ENCODE data around the gene CDH13. TPM values are rescaled to one million over a fixed set of nuclear protein-coding genes. Genes with fewer than 3 reads are reported as not detected.

Gene CDH13
- total and polyA plus RNA-seq, 2 experiments from 2014 or later = 1.6 to 4.4 TPM

- TF ChIP-seq ETS1 (IDR thresholded peaks at IDR 0.05) (no peak), EZH2 (IDR thresholded peaks at IDR 0.05; ENCODE audit: low read depth, unreplicated experiment) (no peak), STAT1 (IDR thresholded peaks at IDR 0.05; ENCODE audit: unreplicated experiment) (no peak)
Measured at GRCh38 chr16:82758406-82758805, 131.6 kb downstream of the CDH13 start (continued).

DNA sequence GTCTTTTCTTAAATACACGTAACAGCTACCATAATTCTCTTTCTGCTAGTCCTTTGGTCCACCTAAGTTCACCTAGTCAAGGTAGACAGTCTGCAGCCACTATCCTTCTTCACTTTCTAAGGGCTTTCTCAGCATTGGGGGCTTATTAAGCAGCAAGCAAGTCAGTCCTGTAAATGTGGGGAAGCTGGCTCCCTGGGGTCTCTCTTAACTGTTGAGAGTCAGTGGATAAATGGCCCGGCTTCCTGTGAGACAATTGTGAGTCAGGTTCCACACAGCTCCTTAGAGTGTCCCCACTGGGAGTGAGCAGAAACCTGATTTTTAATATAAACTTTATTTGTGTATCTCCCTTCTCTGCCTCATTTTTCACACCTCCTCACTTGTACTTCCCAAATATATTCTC, 132.1 kb downstream of the CDH13 start:
- Mint-ChIP-seq H3K27ac (peak overlapping the region; percentile 26; the same call in 1 of the 2 replicates), H3K36me3 (ENCODE audit: low read depth) (no peaks in the 10 kb centered on the region; the same call in 2 of the 3 replicates), H3K4me1 (peaks cover 20% of the 10 kb centered on the region), H3K9me3 (no peaks in the 10 kb centered on the region; the same call in 2 of the 3 replicates), H3K4me3 (no peak overlapping the region), H3K27me3 (ENCODE audit: insufficient read depth, low read depth, poor library complexity) (no peaks in the 10 kb centered on the region)
- no peaks in the 10 kb centered on the region for H4K20me1 ChIP-seq (replicated peaks; ENCODE audit: insufficient read depth)
- H3K4me3 ChIP-seq = no peak overlapping the region
- H3F3A ChIP-seq (replicated peaks; ENCODE audit: low read depth) = no peaks in the 10 kb centered on the region
- H3K36me3 ChIP-seq (ENCODE audit: insufficient read depth) = no peaks in the 10 kb centered on the region
- no peaks in the 10 kb centered on the region for H3K27me3 ChIP-seq (ENCODE audit: insufficient read depth)
- no peaks in the 10 kb centered on the region for H3K79me2 ChIP-seq (replicated peaks; ENCODE audit: insufficient read depth)
- H3K4me1 ChIP-seq (ENCODE audit: insufficient read depth) = peaks cover 12% of the 10 kb centered on the region
- no peak for TF ChIP-seq POLR2AphosphoS5 (IDR thresholded peaks at IDR 0.05; ENCODE audit: low read depth)
- TF ChIP-seq, protein P1, sequence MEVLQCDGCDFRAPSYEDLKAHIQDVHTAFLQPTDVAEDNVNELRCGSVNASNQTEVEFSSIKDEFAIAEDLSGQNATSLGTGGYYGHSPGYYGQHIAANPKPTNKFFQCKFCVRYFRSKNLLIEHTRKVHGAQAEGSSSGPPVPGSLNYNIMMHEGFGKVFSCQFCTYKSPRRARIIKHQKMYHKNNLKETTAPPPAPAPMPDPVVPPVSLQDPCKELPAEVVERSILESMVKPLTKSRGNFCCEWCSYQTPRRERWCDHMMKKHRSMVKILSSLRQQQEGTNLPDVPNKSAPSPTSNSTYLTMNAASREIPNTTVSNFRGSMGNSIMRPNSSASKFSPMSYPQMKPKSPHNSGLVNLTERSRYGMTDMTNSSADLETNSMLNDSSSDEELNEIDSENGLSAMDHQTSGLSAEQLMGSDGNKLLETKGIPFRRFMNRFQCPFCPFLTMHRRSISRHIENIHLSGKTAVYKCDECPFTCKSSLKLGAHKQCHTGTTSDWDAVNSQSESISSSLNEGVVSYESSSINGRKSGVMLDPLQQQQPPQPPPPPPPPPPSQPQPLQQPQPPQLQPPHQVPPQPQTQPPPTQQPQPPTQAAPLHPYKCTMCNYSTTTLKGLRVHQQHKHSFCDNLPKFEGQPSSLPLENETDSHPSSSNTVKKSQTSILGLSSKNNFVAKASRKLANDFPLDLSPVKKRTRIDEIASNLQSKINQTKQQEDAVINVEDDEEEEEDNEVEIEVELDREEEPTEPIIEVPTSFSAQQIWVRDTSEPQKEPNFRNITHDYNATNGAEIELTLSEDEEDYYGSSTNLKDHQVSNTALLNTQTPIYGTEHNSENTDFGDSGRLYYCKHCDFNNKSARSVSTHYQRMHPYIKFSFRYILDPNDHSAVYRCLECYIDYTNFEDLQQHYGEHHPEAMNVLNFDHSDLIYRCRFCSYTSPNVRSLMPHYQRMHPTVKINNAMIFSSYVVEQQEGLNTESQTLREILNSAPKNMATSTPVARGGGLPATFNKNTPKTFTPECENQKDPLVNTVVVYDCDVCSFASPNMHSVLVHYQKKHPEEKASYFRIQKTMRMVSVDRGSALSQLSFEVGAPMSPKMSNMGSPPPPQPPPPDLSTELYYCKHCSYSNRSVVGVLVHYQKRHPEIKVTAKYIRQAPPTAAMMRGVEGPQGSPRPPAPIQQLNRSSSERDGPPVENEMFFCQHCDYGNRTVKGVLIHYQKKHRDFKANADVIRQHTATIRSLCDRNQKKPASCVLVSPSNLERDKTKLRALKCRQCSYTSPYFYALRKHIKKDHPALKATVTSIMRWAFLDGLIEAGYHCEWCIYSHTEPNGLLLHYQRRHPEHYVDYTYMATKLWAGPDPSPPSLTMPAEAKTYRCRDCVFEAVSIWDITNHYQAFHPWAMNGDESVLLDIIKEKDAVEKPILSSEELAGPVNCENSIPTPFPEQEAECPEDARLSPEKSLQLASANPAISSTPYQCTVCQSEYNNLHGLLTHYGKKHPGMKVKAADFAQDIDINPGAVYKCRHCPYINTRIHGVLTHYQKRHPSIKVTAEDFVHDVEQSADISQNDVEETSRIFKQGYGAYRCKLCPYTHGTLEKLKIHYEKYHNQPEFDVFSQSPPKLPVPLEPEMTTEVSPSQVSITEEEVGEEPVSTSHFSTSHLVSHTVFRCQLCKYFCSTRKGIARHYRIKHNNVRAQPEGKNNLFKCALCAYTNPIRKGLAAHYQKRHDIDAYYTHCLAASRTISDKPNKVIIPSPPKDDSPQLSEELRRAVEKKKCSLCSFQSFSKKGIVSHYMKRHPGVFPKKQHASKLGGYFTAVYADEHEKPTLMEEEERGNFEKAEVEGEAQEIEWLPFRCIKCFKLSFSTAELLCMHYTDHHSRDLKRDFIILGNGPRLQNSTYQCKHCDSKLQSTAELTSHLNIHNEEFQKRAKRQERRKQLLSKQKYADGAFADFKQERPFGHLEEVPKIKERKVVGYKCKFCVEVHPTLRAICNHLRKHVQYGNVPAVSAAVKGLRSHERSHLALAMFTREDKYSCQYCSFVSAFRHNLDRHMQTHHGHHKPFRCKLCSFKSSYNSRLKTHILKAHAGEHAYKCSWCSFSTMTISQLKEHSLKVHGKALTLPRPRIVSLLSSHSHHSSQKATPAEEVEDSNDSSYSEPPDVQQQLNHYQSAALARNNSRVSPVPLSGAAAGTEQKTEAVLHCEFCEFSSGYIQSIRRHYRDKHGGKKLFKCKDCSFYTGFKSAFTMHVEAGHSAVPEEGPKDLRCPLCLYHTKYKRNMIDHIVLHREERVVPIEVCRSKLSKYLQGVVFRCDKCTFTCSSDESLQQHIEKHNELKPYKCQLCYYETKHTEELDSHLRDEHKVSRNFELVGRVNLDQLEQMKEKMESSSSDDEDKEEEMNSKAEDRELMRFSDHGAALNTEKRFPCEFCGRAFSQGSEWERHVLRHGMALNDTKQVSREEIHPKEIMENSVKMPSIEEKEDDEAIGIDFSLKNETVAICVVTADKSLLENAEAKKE (CRISPR knock-in tag; IDR thresholded peaks at IDR 0.05) = no peak
- ATAC-seq (no peak), DNase-seq (ENCODE audit: low spot score) (no peak)
- H3K27ac ChIP-seq (ENCODE audit: low read depth) = no peak overlapping the region
- peaks cover 3% of the 10 kb centered on the region; the same call in 1 of the 2 replicates for H3K9me2 ChIP-seq (ENCODE audit: insufficient read depth)
- no peak overlapping the region for H2AFZ ChIP-seq
- H3K4me2 ChIP-seq = peak overlapping the region; percentile 54; the same call in 1 of the 2 replicates

All from GM23338 (cell line).